A549 (cell line): ENCODE data around the gene ANKRD24. TPM values are rescaled to one million over a fixed set of nuclear protein-coding genes. Genes with fewer than 3 reads are reported as not detected.
"Not testable (repeated sequence)": the region's sequence is repeated elsewhere in the genome, so short reads cannot be mapped to it uniquely, and the experiment has no call there.

Experiments used
- ATAC-seq, 2 experiments: fragments of 200-7000 bp in 1 of 2; fragments of >200 bp in 1 of 2; cut with Nextera tagmentation in 1 of 2; cut with Tn5 transposase in 1 of 2; 3 replicates each; pipeline versions ENCODE4 v1.8.0 to v1.9.1; 2018 to 2020; ENCODE audit warnings: mild to moderate bottlenecking in 1 of 2, moderate library complexity in 1 of 2
- CTCF ChIA-PET: fragments of 300-600 bp; sonication (Branson Sonifier 250); formaldehyde crosslinking; extraction: SDS; loops from one replicate; lab custom pipeline; 2021; ENCODE audit warnings: antibody characterized with exemption, inconsistent platforms; lab: Yijun Ruan, JAX
- POLR2A ChIA-PET: fragments of 350-600 bp; formaldehyde crosslinking; extraction: SDS; loops from one replicate; lab custom pipeline; 2021; ENCODE audit warnings: antibody characterized with exemption, inconsistent platforms; lab: Yijun Ruan, JAX
- DNase-seq, 2 experiments: peaks; one replicate each; pipeline versions ENCODE4 v3.0.0 to v3.0.0-alpha.2; 2011 to 2016; ENCODE audit warnings: low read depth in 1 of 2, low spot score in 1 of 2
- FAIRE-seq: peaks from 2 replicates; lab custom pipeline; 2011; peaks lifted over from hg19 to GRCh38; lab: Jason Lieb, UNC
- H3K27ac ChIP-seq, 2 experiments: fragments of >200 bp; sonication (Bioruptor Twin); formaldehyde crosslinking; 3 replicates each; pipeline ENCODE4 v1.5.1; 2016 to 2017
- H3K4me1 ChIP-seq: fragments of >200 bp; sonication (Bioruptor Twin); formaldehyde crosslinking; 3 replicates; pipeline ENCODE4 v1.6.1; 2016
- H3K4me2 ChIP-seq: fragments of >200 bp; sonication (Bioruptor Twin); formaldehyde crosslinking; 3 replicates; pipeline ENCODE4 v1.6.1; 2016
- H3K4me3 ChIP-seq: fragments of >200 bp; sonication (Bioruptor Twin); formaldehyde crosslinking; 3 replicates; pipeline ENCODE4 v1.5.1; 2016
- H3K9me3 ChIP-seq: fragments of >200 bp; sonication (Bioruptor Twin); formaldehyde crosslinking; 3 replicates; pipeline ENCODE4 v1.6.1; 2016
- WGBS: methylation state at CpG from one replicate; pipeline ENCODE4 v1.1.6; 2017; ENCODE audit errors: missing lambda C conversion rate; 5-methylcytosine and 5-hydroxymethylcytosine counted together
- polyA plus RNA-seq, 4 experiments: library from polyadenylated mRNA; depleted of rRNA in 3 of 4; stranded (reverse); fragments of >200 nt; fragmentation: RNase III in 1 of 4; extraction: RNeasy Plus Mini Kit Qiagen cat#74134 plus additional on column Dnase treatment in 1 of 4; gene quantifications; 2 replicates in 3 of 4; 3 replicates in 1 of 4; pipeline ENCODE4 v1.2.3, GENCODE V29; 2011 to 2017

The ANKRD24 gene
- polyA plus RNA-seq, 2 of the 4 experiments (the other 2 are of a cell fraction) = 0.28 to 0.36 TPM

DNA sequence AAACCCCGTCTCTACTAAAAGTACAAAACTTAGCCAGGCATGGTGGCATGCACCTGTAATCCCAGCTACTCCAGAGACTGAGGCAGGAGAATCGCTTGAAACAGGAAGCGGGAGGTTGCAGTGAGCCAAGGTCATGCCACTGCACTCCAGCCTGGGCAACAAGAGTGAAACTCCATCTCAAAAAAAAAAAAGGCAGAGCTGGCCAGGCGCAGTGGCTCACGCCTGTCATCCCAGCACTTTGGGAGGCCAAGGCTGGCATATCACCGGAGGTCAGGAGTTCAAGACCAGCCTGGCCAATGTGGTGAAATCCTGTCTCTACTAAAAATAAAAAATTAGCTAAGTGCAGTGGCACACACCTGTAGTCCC, 91.8 kb downstream of the ANKRD24 start:
- H3K4me2 ChIP-seq, H3K27ac ChIP-seq, H3K4me1 ChIP-seq, DNase-seq, H3K9me3 ChIP-seq, H3K4me3 ChIP-seq, FAIRE-seq, ATAC-seq: not testable (repeated sequence)
- ChIA-PET CTCF (interaction anchor here (0.6 to 5.0 kb wide), 2 partner anchors 7 to 251 kb away, joined by 5 to 35 read pairs; no protein-coding TSS in a partner anchor), POLR2A (interaction anchor here (0.7 kb wide), 1 partner anchor 256 kb away, joined by 4 read pairs; no protein-coding TSS in a partner anchor)
- WGBS = 92% methylated on average over 4 of the region's 6 CpGs

Other genes with a start within 250 kb of the ANKRD24 start
- gene NMRK2, start 249.6 kb upstream of the ANKRD24 start, polyA plus RNA-seq (2011; rRNA removed) = not detected in 2 replicates
- not detected in 3 replicates for gene NMRK2, start 249.6 kb upstream of the ANKRD24 start, polyA plus RNA-seq (2017; fragmentation: RNase III; extraction: RNeasy Plus Mini Kit Qiagen cat#74134 plus additional on column Dnase treatment)
- 30.4 and 33.0 TPM in 2 replicates for gene DAPK3, start 211.6 kb upstream of the ANKRD24 start, polyA plus RNA-seq (2011; rRNA removed)
- 54.7 to 61.8 TPM (median 54.9 TPM) in 3 replicates for gene DAPK3, start 211.6 kb upstream of the ANKRD24 start, polyA plus RNA-seq (2017; fragmentation: RNase III; extraction: RNeasy Plus Mini Kit Qiagen cat#74134 plus additional on column Dnase treatment)
- 526 and 680 TPM in 2 replicates for gene EEF2, start 197.2 kb upstream of the ANKRD24 start, polyA plus RNA-seq (2011; rRNA removed)
- gene EEF2, start 197.2 kb upstream of the ANKRD24 start, polyA plus RNA-seq (2017; fragmentation: RNase III; extraction: RNeasy Plus Mini Kit Qiagen cat#74134 plus additional on column Dnase treatment) = 971 to 1,113 TPM (median 999 TPM) in 3 replicates
- gene PIAS4, start 175.0 kb upstream of the ANKRD24 start, polyA plus RNA-seq (2011; rRNA removed) = 4.5 and 5.2 TPM in 2 replicates
- 10.6 to 12.8 TPM (median 11.3 TPM) in 3 replicates for gene PIAS4, start 175.0 kb upstream of the ANKRD24 start, polyA plus RNA-seq (2017; fragmentation: RNase III; extraction: RNeasy Plus Mini Kit Qiagen cat#74134 plus additional on column Dnase treatment)
- 2.2 and 2.3 TPM in 2 replicates for gene ZBTB7A, start 115.8 kb upstream of the ANKRD24 start, polyA plus RNA-seq (2011; rRNA removed)
- gene ZBTB7A, start 115.8 kb upstream of the ANKRD24 start, polyA plus RNA-seq (2017; fragmentation: RNase III; extraction: RNeasy Plus Mini Kit Qiagen cat#74134 plus additional on column Dnase treatment) = 10.2 to 11.6 TPM (median 11.4 TPM) in 3 replicates
- gene MAP2K2, start 58.6 kb upstream of the ANKRD24 start, polyA plus RNA-seq (2011; rRNA removed) = 40.4 and 41.7 TPM in 2 replicates
- 98.5 to 116 TPM (median 115 TPM) in 3 replicates for gene MAP2K2, start 58.6 kb upstream of the ANKRD24 start, polyA plus RNA-seq (2017; fragmentation: RNase III; extraction: RNeasy Plus Mini Kit Qiagen cat#74134 plus additional on column Dnase treatment)
- 0.05 and 0.07 TPM in 2 replicates for gene CREB3L3, start 29.1 kb upstream of the ANKRD24 start, polyA plus RNA-seq (2011; rRNA removed)
- 0.05 to 0.20 TPM (median 0.08 TPM) in 3 replicates for gene CREB3L3, start 29.1 kb upstream of the ANKRD24 start, polyA plus RNA-seq (2017; fragmentation: RNase III; extraction: RNeasy Plus Mini Kit Qiagen cat#74134 plus additional on column Dnase treatment)
- 10.2 and 11.7 TPM in 2 replicates for gene SIRT6, start 126 bp upstream of the ANKRD24 start, polyA plus RNA-seq (2011; rRNA removed)
- gene SIRT6, start 126 bp upstream of the ANKRD24 start, polyA plus RNA-seq (2017; fragmentation: RNase III; extraction: RNeasy Plus Mini Kit Qiagen cat#74134 plus additional on column Dnase treatment) = 20.2 to 22.6 TPM (median 21.6 TPM) in 3 replicates
- gene EBI3, start 46.8 kb downstream of the ANKRD24 start, polyA plus RNA-seq (2011; rRNA removed) = 1.1 and 1.4 TPM in 2 replicates
- gene EBI3, start 46.8 kb downstream of the ANKRD24 start, polyA plus RNA-seq (2017; fragmentation: RNase III; extraction: RNeasy Plus Mini Kit Qiagen cat#74134 plus additional on column Dnase treatment) = 3.1 to 3.6 TPM (median 3.3 TPM) in 3 replicates
- 11.4 and 12.3 TPM in 2 replicates for gene YJU2, start 64.4 kb downstream of the ANKRD24 start, polyA plus RNA-seq (2011; rRNA removed)
- gene YJU2, start 64.4 kb downstream of the ANKRD24 start, polyA plus RNA-seq (2017; fragmentation: RNase III; extraction: RNeasy Plus Mini Kit Qiagen cat#74134 plus additional on column Dnase treatment) = 14.9 to 18.0 TPM (median 16.5 TPM) in 3 replicates
- 0.08 and 0.29 TPM in 2 replicates for gene SHD, start 96.6 kb downstream of the ANKRD24 start, polyA plus RNA-seq (2011; rRNA removed)
- 0.29 to 0.38 TPM in 2 of 3 replicates, not detected in the other for gene SHD, start 96.6 kb downstream of the ANKRD24 start, polyA plus RNA-seq (2017; fragmentation: RNase III; extraction: RNeasy Plus Mini Kit Qiagen cat#74134 plus additional on column Dnase treatment)
- not detected in 2 replicates for gene TMIGD2, start 119.7 kb downstream of the ANKRD24 start, polyA plus RNA-seq (2011; rRNA removed)
- gene TMIGD2, start 119.7 kb downstream of the ANKRD24 start, polyA plus RNA-seq (2017; fragmentation: RNase III; extraction: RNeasy Plus Mini Kit Qiagen cat#74134 plus additional on column Dnase treatment) = not detected in 3 replicates
- gene FSD1, start 121.9 kb downstream of the ANKRD24 start, polyA plus RNA-seq (2011; rRNA removed) = 3.3 and 3.5 TPM in 2 replicates
- 10.4 to 13.2 TPM (median 12.8 TPM) in 3 replicates for gene FSD1, start 121.9 kb downstream of the ANKRD24 start, polyA plus RNA-seq (2017; fragmentation: RNase III; extraction: RNeasy Plus Mini Kit Qiagen cat#74134 plus additional on column Dnase treatment)
- gene STAP2, start 156.1 kb downstream of the ANKRD24 start, polyA plus RNA-seq (2011; rRNA removed) = 0.19 and 0.25 TPM in 2 replicates
- 0.29 TPM in 1 of 3 replicates, not detected in the others for gene STAP2, start 156.1 kb downstream of the ANKRD24 start, polyA plus RNA-seq (2017; fragmentation: RNase III; extraction: RNeasy Plus Mini Kit Qiagen cat#74134 plus additional on column Dnase treatment)
- gene MPND, start 160.9 kb downstream of the ANKRD24 start, polyA plus RNA-seq (2011; rRNA removed) = 3.5 and 4.0 TPM in 2 replicates
- gene MPND, start 160.9 kb downstream of the ANKRD24 start, polyA plus RNA-seq (2017; fragmentation: RNase III; extraction: RNeasy Plus Mini Kit Qiagen cat#74134 plus additional on column Dnase treatment) = 11.4 to 15.2 TPM (median 14.5 TPM) in 3 replicates
- 18.2 and 20.1 TPM in 2 replicates for gene SH3GL1, start 217.9 kb downstream of the ANKRD24 start, polyA plus RNA-seq (2011; rRNA removed)
- gene SH3GL1, start 217.9 kb downstream of the ANKRD24 start, polyA plus RNA-seq (2017; fragmentation: RNase III; extraction: RNeasy Plus Mini Kit Qiagen cat#74134 plus additional on column Dnase treatment) = 34.7 to 36.0 TPM (median 35.1 TPM) in 3 replicates
- 11.7 and 15.6 TPM in 2 replicates for gene CHAF1A, start 220.0 kb downstream of the ANKRD24 start, polyA plus RNA-seq (2011; rRNA removed)
- gene CHAF1A, start 220.0 kb downstream of the ANKRD24 start, polyA plus RNA-seq (2017; fragmentation: RNase III; extraction: RNeasy Plus Mini Kit Qiagen cat#74134 plus additional on column Dnase treatment) = 24.7 to 28.0 TPM (median 27.0 TPM) in 3 replicates